GM18867 (cell line): ENCODE results near the gene FBXO7.
"Not testable (repeated sequence)": the region's sequence is repeated elsewhere in the genome, so short reads cannot be mapped to it uniquely, and the experiment has no call there.

ENCODE experiments used
- ATAC-seq: cut with Tn5 transposase; IDR thresholded peaks from one replicate; pipeline ENCODE4 v1.9.1; 2021; ENCODE audit warnings: mild to moderate bottlenecking, moderate library complexity; ENCODE audit not compliant: unreplicated experiment

The FBXO7 gene

GRCh38 chr22:32474635-32475467 lies at the start of gene FBXO7:
Gene FBXO7, plus strand, starts transcription at chr22:32474811. Its CDS starts 192 bp downstream, at chr22:32475003.
- ATAC-seq, result peak; percentile 62

- no peak for ATAC-seq
Measured at GRCh38 chr22:32426881-32427280, 47.7 kb upstream of the FBXO7 start.

GRCh38 chr22:32430352-32430751 lies 44.3 kb upstream of the FBXO7 start:
- ATAC-seq, result no peak

GRCh38 chr22:32444068-32444467 lies 30.5 kb upstream of the FBXO7 start:
- no peak for ATAC-seq

GRCh38 chr22:32446321-32446720 lies 28.3 kb upstream of the FBXO7 start:
- ATAC-seq, result no peak

GRCh38 chr22:32448980-32449379 lies 25.6 kb upstream of the FBXO7 start:
- ATAC-seq, result no peak

- no peak for ATAC-seq
Measured at GRCh38 chr22:32457031-32457430, 17.6 kb upstream of the FBXO7 start.

- ATAC-seq, result no peak
Measured at GRCh38 chr22:32462452-32462851, 12.2 kb upstream of the FBXO7 start.

- ATAC-seq, result no peak
Measured at GRCh38 chr22:32465661-32466060, 8.9 kb upstream of the FBXO7 start.

- ATAC-seq, result no peak
Measured at GRCh38 chr22:32466496-32466895, 8.1 kb upstream of the FBXO7 start.

- no peak for ATAC-seq
Measured at GRCh38 chr22:32469799-32470212, 4.8 kb upstream of the FBXO7 start.

GRCh38 chr22:32473388-32473952 lies 1.1 kb upstream of the FBXO7 start:
- peak; percentile 30 for ATAC-seq

GRCh38 chr22:32475468-32476010 lies 928 bp downstream of the FBXO7 start:
- ATAC-seq, result no peak

GRCh38 chr22:32476281-32477195 lies 1.9 kb downstream of the FBXO7 start:
- no peak for ATAC-seq

GRCh38 chr22:32477596-32477995 lies 3.0 kb downstream of the FBXO7 start:
- ATAC-seq, result no peak

- ATAC-seq, result not testable (repeated sequence)
Measured at GRCh38 chr22:32478552-32478951, 3.9 kb downstream of the FBXO7 start.

GRCh38 chr22:32478994-32479393 lies 4.4 kb downstream of the FBXO7 start:
- ATAC-seq, result no peak

- no peak for ATAC-seq
Measured at GRCh38 chr22:32480238-32480637, 5.6 kb downstream of the FBXO7 start.

GRCh38 chr22:32482708-32483107 lies 8.1 kb downstream of the FBXO7 start:
- no peak for ATAC-seq

- no peak for ATAC-seq
Measured at GRCh38 chr22:32486656-32487390, 12.2 kb downstream of the FBXO7 start.
